Measurements from ENCODE around the gene ANKRD11.

- TF ChIP-seq EZH2 (IDR thresholded peaks at IDR 0.05; ENCODE audit: low read length, missing control alignments), result no peak
- TF ChIP-seq CTCF (conservative IDR thresholded peaks at IDR 0.05 in 1 of 2, IDR thresholded peaks at IDR 0.05 in 1 of 2; ENCODE audit: low read depth in 1 of 2, low read length in 2 of 2), result no peak
Measured at GRCh38 chr16:89241187-89242007, 249.0 kb downstream of the ANKRD11 start.
